Trophoblast cell (in vitro differentiated cells and primary cell): Measurements from ENCODE around the gene MYH13.
A peak's percentile ranks its signal among the peaks of the same experiment; 100 is the strongest.

Experiments
- DNase-seq, 2 donors: peaks; one replicate each; pipeline ENCODE4 v3.0.0-alpha.2; 2016
- H2AFZ ChIP-seq: 2 replicates; pipeline ENCODE4 v1.6.1; 2013; ENCODE audit warnings: low read length, moderate library complexity, mild to moderate bottlenecking; ENCODE audit not compliant: insufficient read depth, poor library complexity
- H2AK5ac ChIP-seq: 2 replicates; pipeline ENCODE4 v1.6.1; 2013; ENCODE audit warnings: mild to moderate bottlenecking, low read length
- H2BK120ac ChIP-seq: 2 replicates; pipeline ENCODE4 v1.6.1; 2013; ENCODE audit warnings: low read length, mild to moderate bottlenecking, moderate library complexity; ENCODE audit not compliant: insufficient read depth, poor library complexity
- H2BK12ac ChIP-seq: 2 replicates; pipeline ENCODE4 v1.6.1; 2013; ENCODE audit warnings: mild to moderate bottlenecking, low read length, moderate library complexity
- H2BK5ac ChIP-seq: 2 replicates; pipeline ENCODE4 v1.6.1; 2013; ENCODE audit warnings: low read length, low read depth, moderate library complexity, mild to moderate bottlenecking; ENCODE audit not compliant: poor library complexity
- H3K14ac ChIP-seq: 2 replicates; pipeline ENCODE4 v1.6.1; 2013; ENCODE audit warnings: mild to moderate bottlenecking, low read length
- H3K18ac ChIP-seq: 2 replicates; pipeline ENCODE4 v1.6.1; 2013; ENCODE audit warnings: mild to moderate bottlenecking, low read length
- H3K23ac ChIP-seq: 2 replicates; pipeline ENCODE4 v1.6.1; 2013; ENCODE audit warnings: low read length
- H3K27ac ChIP-seq: 2 replicates; pipeline ENCODE4 v1.5.1; 2013; ENCODE audit warnings: low read depth, mild to moderate bottlenecking, inconsistent platforms, low read length, moderate library complexity
- H3K27me3 ChIP-seq: 2 replicates; pipeline ENCODE4 v1.6.1; 2013; ENCODE audit warnings: inconsistent platforms, mild to moderate bottlenecking, low read length, moderate library complexity; ENCODE audit not compliant: insufficient read depth
- H3K36me3 ChIP-seq, 2 experiments: 1 replicate in 1 of 2; 2 replicates in 1 of 2; pipeline ENCODE4 v1.6.1; 2013; ENCODE audit warnings: low read length in 2 of 2, mild to moderate bottlenecking in 2 of 2, moderate library complexity in 1 of 2; ENCODE audit not compliant: insufficient read depth in 2 of 2, control insufficient read depth in 1 of 2
- H3K4ac ChIP-seq: 2 replicates; pipeline ENCODE4 v1.6.1; 2013; ENCODE audit warnings: low read depth, mild to moderate bottlenecking, low read length, moderate library complexity
- H3K4me1 ChIP-seq, 2 experiments: 1 replicate in 1 of 2; 2 replicates in 1 of 2; pipeline ENCODE4 v1.6.1; 2013; ENCODE audit warnings: low read length in 2 of 2, mild to moderate bottlenecking in 2 of 2, moderate library complexity in 1 of 2; ENCODE audit not compliant: insufficient read depth in 2 of 2, control insufficient read depth in 1 of 2
- H3K4me2 ChIP-seq: 2 replicates; pipeline ENCODE4 v1.6.1; 2013; ENCODE audit warnings: inconsistent platforms, mild to moderate bottlenecking, low read length, moderate library complexity
- H3K4me3 ChIP-seq: 2 replicates; pipeline ENCODE4 v1.5.1; 2013; ENCODE audit warnings: mild to moderate bottlenecking, low read depth, low read length, inconsistent platforms
- H3K79me1 ChIP-seq: one replicate; pipeline ENCODE4 v1.6.1; 2013; ENCODE audit warnings: low read length
- H3K79me2 ChIP-seq: 2 replicates; pipeline ENCODE4 v1.6.1; 2013; ENCODE audit warnings: low read length, mild to moderate bottlenecking; ENCODE audit not compliant: control insufficient read depth, insufficient read depth, poor library complexity
- H3K9ac ChIP-seq: 2 replicates; pipeline ENCODE4 v1.6.1; 2013; ENCODE audit warnings: mild to moderate bottlenecking, low read length
- H3K9me3 ChIP-seq: 2 replicates; pipeline ENCODE4 v1.6.1; 2013; ENCODE audit warnings: low read depth, mild to moderate bottlenecking, control low read depth, inconsistent platforms, low read length; ENCODE audit not compliant: insufficient read depth
- H4K12ac ChIP-seq: 2 replicates; pipeline ENCODE4 v1.6.1; 2013; ENCODE audit warnings: low read depth, mild to moderate bottlenecking, low read length, moderate library complexity
- H4K8ac ChIP-seq: 2 replicates; pipeline ENCODE4 v1.6.1; 2013; ENCODE audit warnings: low read depth, mild to moderate bottlenecking, low read length, moderate library complexity
- H4K91ac ChIP-seq: one replicate; pipeline ENCODE4 v1.6.1; 2013; ENCODE audit warnings: low read depth, mild to moderate bottlenecking, low read length, moderate library complexity
- WGBS: extraction: QIAGEN DNeasy Blood & Tissue Kit; methylation state at CpG from one replicate; pipeline ENCODE4 v1.1.7; 2013; ENCODE audit warnings: missing lambda C conversion rate; ENCODE audit not compliant: insufficient read length, insufficient coverage; ENCODE audit errors: extremely low coverage; 5-methylcytosine and 5-hydroxymethylcytosine counted together

Gene MYH13

DNA sequence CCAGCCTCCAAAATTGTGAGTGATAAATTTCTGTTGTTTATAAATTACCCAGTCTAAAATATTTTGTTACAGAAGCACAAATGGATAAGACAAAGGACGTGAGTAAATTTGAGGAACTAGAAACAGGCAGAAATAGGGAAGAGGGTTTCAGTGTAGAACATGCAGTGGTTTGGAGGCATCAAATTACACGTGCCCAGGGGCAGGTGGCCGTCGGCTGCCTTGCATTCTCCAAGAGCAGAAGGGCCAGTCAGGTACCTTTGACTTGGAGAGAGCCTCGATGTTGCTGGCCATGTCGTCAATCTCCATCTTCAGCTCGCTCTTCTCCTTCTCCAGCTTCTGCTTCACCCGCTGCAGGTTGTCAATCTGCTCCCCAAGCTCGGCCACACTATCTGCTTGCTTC is 54.3 kb downstream of the MYH13 start:
- H3K36me3 ChIP-seq, result no peaks in the 10 kb centered on the region
- no peak overlapping the region for H3K27ac ChIP-seq
- H3K14ac ChIP-seq, result no peak overlapping the region
- H2BK5ac ChIP-seq, result no peak overlapping the region
- H2AK5ac ChIP-seq, result no peak overlapping the region
- no peak overlapping the region for H3K23ac ChIP-seq
- H2AFZ ChIP-seq, result no peak overlapping the region
- H4K91ac ChIP-seq, result no peak overlapping the region
- no peaks in the 10 kb centered on the region for H3K79me1 ChIP-seq
- no peak overlapping the region for H3K18ac ChIP-seq
- no peak overlapping the region for H2BK120ac ChIP-seq
- H3K4ac ChIP-seq, result no peak overlapping the region
- H3K9me3 ChIP-seq, result no peaks in the 10 kb centered on the region
- no peak overlapping the region for H2BK12ac ChIP-seq
- H3K27me3 ChIP-seq, result no peaks in the 10 kb centered on the region
- H3K9ac ChIP-seq, result no peak overlapping the region
- no peaks in the 10 kb centered on the region for H3K79me2 ChIP-seq
- no CpG with 5 or more reads among the region's 9 CpGs for WGBS
- H4K8ac ChIP-seq, result no peak overlapping the region
- peaks cover 0 to 2% of the 10 kb centered on the region in 2 experiments for H3K4me1 ChIP-seq
- no peak overlapping the region for H3K4me2 ChIP-seq
- no peak overlapping the region for H3K4me3 ChIP-seq
- no peak for DNase-seq
- H4K12ac ChIP-seq, result no peak overlapping the region

DNA sequence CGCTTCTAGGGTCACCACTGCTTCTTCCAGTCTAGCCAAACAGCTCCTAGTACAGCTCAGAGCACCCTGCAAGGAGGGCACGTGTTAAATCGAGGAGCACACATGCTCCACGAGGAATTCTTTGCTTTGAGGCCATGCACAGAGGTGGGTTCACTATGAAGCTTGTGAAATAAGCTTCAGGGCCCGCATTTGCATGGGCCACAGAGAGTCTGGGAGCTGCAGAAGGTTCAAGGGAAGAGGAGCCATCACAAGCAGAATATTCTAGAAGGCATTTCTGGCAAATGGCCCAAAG is 55.3 kb downstream of the MYH13 start:
- Histone ChIP-seq H3K4me1 (peaks cover 0 to 2% of the 10 kb centered on the region in 2 experiments), H3K4me2 (no peak overlapping the region), H3K18ac (no peak overlapping the region), H2AK5ac (no peak overlapping the region), H2BK5ac (no peak overlapping the region), H3K79me2 (no peaks in the 10 kb centered on the region), H3K23ac (no peak overlapping the region), H3K9me3 (no peaks in the 10 kb centered on the region), H3K36me3 (no peaks in the 10 kb centered on the region), H2BK12ac (no peak overlapping the region), H3K14ac (no peak overlapping the region), H3K27me3 (no peaks in the 10 kb centered on the region), H2AFZ (no peak overlapping the region), H3K4ac (no peak overlapping the region), H2BK120ac (no peak overlapping the region), H4K91ac (no peak overlapping the region), H4K8ac (no peak overlapping the region), H3K27ac (no peak overlapping the region), H3K9ac (no peak overlapping the region), H4K12ac (no peak overlapping the region), H3K4me3 (no peak overlapping the region), H3K79me1 (no peaks in the 10 kb centered on the region)
- no CpG with 5 or more reads among the region's 5 CpGs for WGBS
- no peak for DNase-seq

DNA sequence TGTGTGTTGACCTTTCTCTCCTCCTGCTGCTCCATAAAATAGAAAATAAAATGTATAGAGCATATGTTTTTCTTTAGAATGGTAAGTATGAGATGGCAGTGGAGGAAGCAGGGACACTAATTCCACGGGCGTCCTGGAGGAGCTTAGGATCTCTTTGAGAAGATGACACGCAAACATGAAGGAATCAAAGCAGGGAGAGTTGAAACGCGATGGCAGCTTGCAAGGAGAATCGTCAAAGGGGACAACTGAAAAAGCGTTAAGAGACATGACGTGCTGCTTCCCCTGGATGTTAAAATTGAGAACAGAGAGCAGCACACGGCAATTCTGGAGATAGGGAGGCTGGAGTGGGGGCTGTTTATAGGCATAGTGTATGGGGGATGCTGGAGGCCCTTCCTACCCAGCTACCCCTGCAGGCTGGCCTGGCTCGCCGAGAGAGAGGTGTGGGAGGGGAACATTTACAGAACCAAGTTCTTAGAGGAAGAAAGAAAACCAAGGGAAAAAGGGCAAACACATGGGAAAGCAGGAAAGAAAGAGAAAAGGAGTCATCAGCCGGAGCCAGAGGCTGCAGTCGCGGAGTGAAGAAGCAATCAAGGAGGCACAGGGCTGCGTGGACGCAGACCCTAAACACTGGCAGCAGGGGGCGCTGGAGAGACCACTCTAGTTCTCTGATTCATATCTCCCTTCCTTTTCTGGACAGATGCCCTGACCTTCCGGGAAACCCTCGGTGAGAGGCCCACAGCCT is 55.8 kb downstream of the MYH13 start:
- WGBS, result no CpG with 5 or more reads among the region's 19 CpGs
- Histone ChIP-seq H3K36me3 (no peaks in the 10 kb centered on the region), H3K9me3 (no peaks in the 10 kb centered on the region), H4K8ac (no peak overlapping the region), H2BK12ac (no peak overlapping the region), H3K79me2 (no peaks in the 10 kb centered on the region), H4K12ac (no peak overlapping the region), H3K14ac (no peak overlapping the region), H2AK5ac (no peak overlapping the region), H2AFZ (no peak overlapping the region), H3K79me1 (no peaks in the 10 kb centered on the region), H3K4ac (no peak overlapping the region), H2BK120ac (no peak overlapping the region), H3K27ac (no peak overlapping the region), H3K4me2 (no peak overlapping the region), H4K91ac (no peak overlapping the region), H3K27me3 (no peaks in the 10 kb centered on the region), H2BK5ac (no peak overlapping the region), H3K18ac (no peak overlapping the region), H3K9ac (no peak overlapping the region), H3K4me1 (peaks cover 0 to 2% of the 10 kb centered on the region in 2 experiments), H3K23ac (no peak overlapping the region), H3K4me3 (no peak overlapping the region)
- DNase-seq, result peak; percentile 50 to 53

DNA sequence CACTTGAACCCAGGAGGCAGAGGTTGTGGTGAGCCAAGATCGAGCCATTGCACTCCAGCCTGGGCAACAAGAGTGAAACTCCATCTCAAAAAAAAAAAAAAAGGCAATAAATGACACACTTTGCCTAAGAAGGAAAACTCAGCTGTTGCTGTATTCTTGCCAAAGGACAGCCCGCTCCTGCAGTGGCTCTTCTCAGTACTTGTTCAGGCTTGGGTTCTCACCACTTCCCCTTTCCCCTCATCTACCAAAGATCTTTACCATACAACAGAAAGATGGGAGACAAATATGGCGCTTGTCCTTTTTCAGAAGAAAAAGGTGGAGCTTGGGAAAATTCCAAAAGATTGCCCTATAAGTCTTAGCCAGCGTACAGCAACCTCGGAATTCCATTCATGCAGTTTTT is 58.5 kb downstream of the MYH13 start:
- no peak overlapping the region for H4K91ac ChIP-seq
- no peak overlapping the region for H2BK5ac ChIP-seq
- H3K18ac ChIP-seq, result no peak overlapping the region
- no peaks in the 10 kb centered on the region for H3K79me2 ChIP-seq
- H3K4me1 ChIP-seq, result peaks cover 0 to 2% of the 10 kb centered on the region in 2 experiments
- no peaks in the 10 kb centered on the region for H3K9me3 ChIP-seq
- H4K8ac ChIP-seq, result no peak overlapping the region
- H3K4me3 ChIP-seq, result no peak overlapping the region
- no peak overlapping the region for H2AFZ ChIP-seq
- no peak overlapping the region for H2BK120ac ChIP-seq
- no peak overlapping the region for H3K27ac ChIP-seq
- no peak for DNase-seq
- H2AK5ac ChIP-seq, result no peak overlapping the region
- no peak overlapping the region for H3K23ac ChIP-seq
- no peaks in the 10 kb centered on the region for H3K79me1 ChIP-seq
- H3K9ac ChIP-seq, result no peak overlapping the region
- H3K36me3 ChIP-seq, result no peaks in the 10 kb centered on the region
- H3K4me2 ChIP-seq, result no peak overlapping the region
- H4K12ac ChIP-seq, result no peak overlapping the region
- WGBS, result no CpG with 5 or more reads among the region's 5 CpGs
- no peaks in the 10 kb centered on the region for H3K27me3 ChIP-seq
- no peak overlapping the region for H2BK12ac ChIP-seq
- no peak overlapping the region for H3K4ac ChIP-seq
- no peak overlapping the region for H3K14ac ChIP-seq
